NCI-H82 (cell line): Measurements from ENCODE around the gene MTHFD1L.

Experiments used
- DNase-seq: peaks from one replicate; lab custom pipeline; 2025; lab: John Stamatoyannopoulos, UW

Gene MTHFD1L

GRCh38 chr6:150934380-150934779 lies 68.9 kb downstream of the MTHFD1L start:
- no peak for DNase-seq

GRCh38 chr6:150936021-150936555 lies 70.6 kb downstream of the MTHFD1L start:
- no peak for DNase-seq

- DNase-seq = no peak
These were observed 71.8 kb downstream of the MTHFD1L start for GRCh38 chr6:150937132-150937906.

GRCh38 chr6:150939399-150939798 lies 73.9 kb downstream of the MTHFD1L start:
- no peak for DNase-seq

DNA sequence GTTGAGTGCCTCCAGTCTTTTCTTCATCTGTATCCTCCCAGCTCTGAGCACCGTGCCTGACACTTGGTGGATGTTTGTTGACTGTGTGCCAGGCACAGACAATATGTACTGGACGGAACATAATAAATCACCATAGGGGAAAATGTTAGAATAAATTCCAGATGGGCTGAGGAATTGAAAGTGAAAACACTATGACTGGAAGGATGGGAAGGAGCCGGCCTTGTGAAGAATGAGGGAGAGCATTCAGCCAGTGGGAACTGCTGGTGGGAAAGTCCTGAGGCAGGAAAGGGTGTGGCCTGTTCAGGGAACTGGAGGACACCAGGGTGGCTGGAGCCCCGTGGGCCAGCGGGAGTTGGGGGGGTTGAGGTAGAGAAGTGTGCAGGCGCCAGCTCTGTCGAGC lies 75.4 kb downstream of the MTHFD1L start:
- DNase-seq = no peak

DNA sequence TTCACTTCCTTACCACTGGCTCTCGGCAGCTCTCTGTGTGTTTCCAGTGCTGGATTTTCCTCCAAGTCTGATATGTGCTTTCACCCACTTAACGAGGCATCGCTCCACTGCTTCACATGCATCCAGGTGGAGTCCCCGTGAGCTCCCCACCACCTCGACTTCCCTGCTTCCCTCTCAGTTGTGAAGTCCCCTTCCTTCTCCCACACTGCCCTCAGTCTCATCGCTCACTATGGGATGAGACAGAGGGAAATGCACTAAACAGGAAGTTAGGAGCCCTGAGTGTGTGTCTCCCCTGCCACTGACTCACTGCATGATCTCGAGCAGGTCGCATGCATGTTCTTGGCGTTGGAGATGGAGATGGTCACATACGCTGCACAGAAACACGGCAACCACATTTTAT lies 84.0 kb downstream of the MTHFD1L start:
- DNase-seq = no peak

- no peak for DNase-seq
These were observed 88.3 kb downstream of the MTHFD1L start for GRCh38 chr6:150953851-150954250.

DNA sequence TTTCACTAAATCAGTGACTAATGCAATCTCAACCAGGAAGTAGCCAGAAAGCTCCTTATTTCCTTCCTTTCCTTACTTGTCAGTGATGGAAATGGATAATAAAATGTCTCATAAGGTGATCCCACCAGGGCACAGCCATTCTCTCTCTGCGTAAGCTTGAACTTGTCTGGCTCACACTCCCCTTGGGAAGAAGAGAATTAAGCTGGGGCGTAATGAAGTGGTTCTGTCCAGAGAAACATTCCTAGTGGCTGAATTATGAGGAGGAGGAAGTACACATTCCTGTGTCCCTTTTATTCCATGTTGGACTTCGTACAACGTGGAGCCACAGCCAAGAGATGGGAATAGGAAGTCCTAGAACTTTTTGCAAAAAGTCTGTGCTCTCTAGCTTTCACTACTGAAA lies 93.7 kb downstream of the MTHFD1L start:
- no peak for DNase-seq

- no peak for DNase-seq
These were observed 96.9 kb downstream of the MTHFD1L start for GRCh38 chr6:150962436-150962835.

DNA sequence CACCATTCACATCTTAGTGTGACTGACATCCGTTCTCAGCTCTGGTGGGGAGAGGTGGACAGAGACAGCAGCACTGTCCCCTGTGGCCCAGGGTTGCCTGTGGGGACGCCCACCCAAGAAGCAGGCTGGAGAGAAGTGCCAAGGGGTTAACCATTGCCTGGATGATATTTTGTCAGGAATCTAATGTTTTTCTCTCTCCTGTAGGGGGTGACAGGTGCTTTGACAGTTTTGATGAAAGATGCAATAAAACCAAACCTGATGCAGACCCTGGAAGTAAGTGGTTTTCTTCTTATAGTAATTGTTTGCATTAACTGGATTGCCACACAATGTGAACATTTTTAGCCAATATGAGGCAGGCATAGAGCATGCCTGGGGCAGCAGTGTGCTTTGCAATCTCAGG lies 99.3 kb downstream of the MTHFD1L start:
- DNase-seq = no peak

- no peak for DNase-seq
These were observed 101.3 kb downstream of the MTHFD1L start for GRCh38 chr6:150966786-150967185.

DNA sequence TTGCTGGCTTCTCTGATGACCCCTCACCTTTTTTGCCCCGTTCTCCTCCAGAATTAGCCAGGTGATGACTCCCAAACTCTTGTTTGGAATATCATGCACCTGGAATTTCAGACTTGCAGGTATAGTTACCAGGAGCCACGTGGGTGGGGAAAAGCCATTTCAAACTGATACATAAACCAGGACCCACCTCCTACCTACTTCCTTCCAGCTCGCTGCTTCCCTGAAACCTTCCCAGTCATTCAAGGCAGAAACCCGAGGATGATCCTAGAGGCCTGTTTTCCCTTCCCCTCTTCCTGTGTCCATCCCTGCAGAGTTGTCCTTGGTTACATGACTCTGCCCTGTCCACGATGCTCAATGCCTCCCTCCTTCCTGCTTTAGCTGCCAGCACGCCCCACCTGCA lies 101.9 kb downstream of the MTHFD1L start:
- DNase-seq = no peak

- no peak for DNase-seq
These were observed 102.4 kb downstream of the MTHFD1L start for GRCh38 chr6:150967910-150968309.

GRCh38 chr6:150969901-150970300 lies 104.4 kb downstream of the MTHFD1L start:
- DNase-seq = peak; percentile 41

DNA sequence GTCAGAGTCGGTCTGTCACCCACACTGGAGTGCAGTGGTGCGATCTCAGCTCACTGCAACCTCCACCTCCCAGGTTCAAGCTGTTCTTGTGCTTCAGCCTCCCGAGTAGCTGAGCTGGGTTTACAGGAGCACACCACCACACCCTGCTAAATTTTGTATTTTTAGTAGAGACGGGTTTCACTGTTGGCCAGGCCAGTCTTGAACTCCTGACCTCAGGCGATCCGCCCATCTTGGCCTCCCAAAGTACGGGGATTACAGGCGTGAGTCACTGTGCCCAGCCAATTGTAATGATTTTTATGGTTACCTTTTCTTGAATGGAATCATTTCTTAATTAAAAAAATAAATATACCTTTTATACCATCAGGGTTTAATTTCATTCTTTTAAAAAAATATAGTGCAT lies 105.7 kb downstream of the MTHFD1L start:
- no peak for DNase-seq

DNA sequence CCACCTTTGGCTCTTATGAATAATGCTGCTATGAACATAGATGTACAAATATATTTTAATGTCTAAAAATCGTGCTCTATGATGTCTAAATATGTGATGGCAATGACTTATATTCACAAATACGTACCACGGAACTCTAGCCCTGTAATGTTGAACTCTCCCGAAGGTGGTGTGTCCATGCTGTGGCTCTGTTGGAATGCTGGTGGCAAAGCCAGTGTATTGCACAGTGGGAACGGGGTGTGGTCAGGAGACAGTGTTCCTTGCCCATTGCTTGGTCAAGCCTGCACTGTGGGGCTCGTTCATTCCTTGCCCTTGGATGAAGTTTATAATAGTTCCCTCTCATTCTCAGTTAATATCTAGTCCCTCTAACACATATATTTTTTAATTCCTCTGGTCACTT lies 109.6 kb downstream of the MTHFD1L start:
- DNase-seq = no peak

GRCh38 chr6:150977281-150977680 lies 111.8 kb downstream of the MTHFD1L start:
- DNase-seq = no peak

- DNase-seq = no peak
These were observed 113.1 kb downstream of the MTHFD1L start for GRCh38 chr6:150978624-150979023.

DNA sequence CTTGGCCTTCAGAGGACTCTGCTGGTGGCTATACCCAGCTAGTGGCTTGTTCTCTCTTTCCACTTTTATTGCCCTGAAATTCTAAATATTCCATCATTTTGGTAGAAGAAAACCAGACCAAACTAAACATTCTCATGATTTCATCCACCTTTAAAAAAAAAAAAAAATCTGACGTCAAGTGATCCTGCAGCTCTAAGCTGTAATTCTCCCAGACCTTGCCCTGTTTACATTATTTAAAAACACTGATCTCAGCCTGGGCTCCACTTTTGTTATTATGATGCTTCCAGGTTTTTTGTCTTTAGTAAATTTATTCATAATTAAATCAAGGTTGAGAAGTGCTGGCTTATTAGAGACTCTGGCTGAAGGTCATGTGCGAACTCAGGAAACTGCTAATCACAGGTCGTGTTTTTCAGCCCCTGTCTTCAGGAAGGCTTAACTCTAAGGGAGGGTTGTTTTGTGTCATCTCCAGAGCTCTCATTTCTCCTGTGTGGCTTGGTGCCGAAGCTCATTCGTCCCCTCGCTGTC lies 114.4 kb downstream of the MTHFD1L start:
- DNase-seq = no peak

GRCh38 chr6:150981095-150981494 lies 115.6 kb downstream of the MTHFD1L start:
- DNase-seq = no peak

GRCh38 chr6:150981669-150982068 lies 116.2 kb downstream of the MTHFD1L start:
- no peak for DNase-seq

DNA sequence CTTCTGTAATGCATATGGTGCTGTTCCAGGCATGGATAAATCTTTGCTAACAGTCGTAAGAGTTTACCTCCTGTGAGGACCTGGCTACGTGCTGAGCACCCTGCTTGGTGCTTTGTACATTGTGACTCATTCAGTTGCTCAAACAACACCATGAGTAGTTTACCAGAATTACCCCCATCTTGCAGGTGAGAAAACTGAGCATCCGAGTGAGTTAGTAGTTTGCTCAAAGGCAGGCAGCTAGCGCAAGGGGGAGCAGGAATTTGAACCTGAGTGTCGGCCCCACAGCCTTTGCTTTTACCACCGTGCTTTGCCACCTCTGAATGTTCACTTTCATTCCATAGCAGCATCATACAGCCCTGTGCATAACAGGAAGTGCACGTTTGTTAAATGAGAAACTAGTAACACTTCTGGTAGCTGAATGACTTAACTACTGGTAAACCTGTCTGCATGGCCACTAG lies 121.9 kb downstream of the MTHFD1L start:
- no peak for DNase-seq

- no peak for DNase-seq
These were observed 122.5 kb downstream of the MTHFD1L start for GRCh38 chr6:150987855-150988464.
